HCT116 (cell line): ENCODE data around the gene MUSK. TPM values are rescaled to one million over a fixed set of nuclear protein-coding genes. Genes with fewer than 3 reads are reported as not detected.

Experiments used
- ATAC-seq: fragments of 200-7000 bp; cut with Tn5 transposase; 2 replicates; pipeline ENCODE4 v1.9.1; 2020; ENCODE audit warnings: mild to moderate bottlenecking, moderate library complexity
- BruUV-seq: library from RNA; stranded (reverse); fragments of 400-500 nt; replicated peaks from 2 replicates; lab custom pipeline; 2021; lab: Mats Ljungman, UMichigan
- CTCF ChIA-PET: fragments of 300-600 bp; sonication (Branson Sonifier 250); formaldehyde crosslinking; loops from one replicate; lab custom pipeline; 2021; ENCODE audit warnings: antibody characterized with exemption; lab: Charles Lee
- POLR2A ChIA-PET: fragments of 300-600, 350-600 bp; sonication (Branson Sonifier 250); formaldehyde crosslinking; loops from one replicate; lab custom pipeline; 2021; ENCODE audit warnings: antibody characterized with exemption; lab: Charles Lee
- RAD21 ChIA-PET, 2 experiments: fragments of 300-600 bp; sonication (Branson Sonifier 250); formaldehyde crosslinking; loops; one replicate each; lab custom pipeline; 2023; ENCODE audit warnings: low total read pairs in 2 of 2; ENCODE audit not compliant: uncharacterized antibody in 2 of 2, unreplicated experiment in 2 of 2, low non-redundant PET in 1 of 2; lab: Charles Lee
- DNase-seq: peaks from one replicate; pipeline ENCODE4 v3.0.0-alpha.2; 2010; ENCODE audit warnings: low read depth, low spot score
- H2AFZ ChIP-seq: fragments of 200-600 bp; shearing (Covaris generic), sonication (generic); 2 replicates; pipeline ENCODE4 v1.6.1; 2017; ENCODE audit warnings: low read depth, mixed run types, mixed read lengths, antibody characterized with exemption, low read length; ENCODE audit not compliant: poor library complexity, severe bottlenecking
- H3K27ac ChIP-seq: 2 replicates; pipeline ENCODE4 v1.5.1; 2012; ENCODE audit warnings: low read depth, low read length
- H3K27me3 ChIP-seq: fragments of 200-600 bp; sonication (generic); 2 replicates; pipeline ENCODE4 v1.6.1; 2016; ENCODE audit warnings: mixed run types, low read length, mixed read lengths; ENCODE audit not compliant: insufficient read depth
- H3K36me3 ChIP-seq, 2 experiments: fragments of 200-500 bp in 1 of 2; fragments of 200-600 bp in 1 of 2; sonication (Bioruptor generic) in 1 of 2; sonication (generic) in 1 of 2; 2 replicates each; pipeline versions ENCODE4 v1.5.1 to v1.6.1; 2014 to 2016; ENCODE audit warnings: low read length in 2 of 2, inconsistent platforms in 1 of 2, mixed read lengths in 1 of 2, mixed run types in 1 of 2; ENCODE audit not compliant: insufficient read depth in 2 of 2, control insufficient read depth in 1 of 2
- H3K4me1 ChIP-seq, 2 experiments: fragments of 200-600 bp in 1 of 2; sonication (generic) in 1 of 2; 2 replicates each; pipeline versions ENCODE4 v1.5.1 to v1.6.1; 2012 to 2017; ENCODE audit warnings: low read length in 2 of 2, inconsistent platforms in 1 of 2, mild to moderate bottlenecking in 1 of 2, mixed read lengths in 1 of 2, mixed run types in 1 of 2, moderate library complexity in 1 of 2; ENCODE audit not compliant: insufficient read depth in 2 of 2, control insufficient read depth in 1 of 2
- H3K4me2 ChIP-seq: fragments of 200-600 bp; sonication (generic); 2 replicates; pipeline ENCODE4 v1.6.1; 2017; ENCODE audit warnings: mixed run types, low read length, mixed read lengths
- H3K4me3 ChIP-seq, 2 experiments: fragments of 200-600 bp in 1 of 2; sonication (generic) in 1 of 2; replicated peaks in 1 of 2; 2 replicates each; pipeline ENCODE4 v1.5.1; 2011 to 2016; ENCODE audit warnings: low read length in 2 of 2, control low read depth in 1 of 2, low read depth in 1 of 2, mild to moderate bottlenecking in 1 of 2, mixed read lengths in 1 of 2, mixed run types in 1 of 2
- H3K79me2 ChIP-seq: fragments of 200-600 bp; sonication (generic); 2 replicates; pipeline ENCODE4 v1.6.1; 2017; ENCODE audit warnings: mild to moderate bottlenecking, mixed run types, low read length, moderate library complexity, mixed read lengths; ENCODE audit not compliant: insufficient read depth
- H3K9ac ChIP-seq: fragments of 200-600 bp; sonication (generic); 2 replicates; pipeline ENCODE4 v1.6.1; 2016; ENCODE audit warnings: low read length, mixed read lengths
- H3K9me2 ChIP-seq: fragments of 200-600 bp; sonication (generic), shearing (Covaris generic); 2 replicates; pipeline ENCODE4 v1.6.1; 2017; ENCODE audit warnings: mixed run types, mild to moderate bottlenecking, moderate library complexity; ENCODE audit not compliant: insufficient read depth
- H3K9me3 ChIP-seq, 2 experiments: fragments of 200-500 bp in 1 of 2; fragments of 200-600 bp in 1 of 2; sonication (Bioruptor generic) in 1 of 2; sonication (generic) in 1 of 2; 2 replicates each; pipeline ENCODE4 v1.6.1; 2014 to 2017; ENCODE audit warnings: low read length in 2 of 2, mixed read lengths in 2 of 2, inconsistent platforms in 1 of 2, low read depth in 1 of 2, mild to moderate bottlenecking in 1 of 2, mixed run types in 1 of 2, moderate library complexity in 1 of 2; ENCODE audit not compliant: control insufficient read depth in 1 of 2, insufficient read depth in 1 of 2
- H4K20me1 ChIP-seq: fragments of 200-600 bp; sonication (generic), shearing (Covaris generic); 2 replicates; pipeline ENCODE4 v1.6.1; 2017; ENCODE audit warnings: mixed run types, mild to moderate bottlenecking, moderate library complexity; ENCODE audit not compliant: insufficient read depth
- CBX3 ChIP-seq: IDR thresholded peaks from 2 replicates; pipeline ENCODE4 v1.6.1; 2012; ENCODE audit warnings: low read depth
- CEBPB ChIP-seq: IDR thresholded peaks from 2 replicates; pipeline ENCODE4 v1.6.1; 2012; ENCODE audit warnings: low read depth
- EGR1 ChIP-seq: IDR thresholded peaks from 2 replicates; pipeline ENCODE4 v1.6.1; 2012; ENCODE audit warnings: low read depth
- ELF1 ChIP-seq: IDR thresholded peaks from 2 replicates; pipeline ENCODE4 v1.6.1; 2012; ENCODE audit warnings: low read depth, borderline replicate concordance
- FOSL1 ChIP-seq: IDR thresholded peaks from 2 replicates; pipeline ENCODE4 v1.6.1; 2012; ENCODE audit warnings: low read depth
- JUND ChIP-seq: IDR thresholded peaks from 2 replicates; pipeline ENCODE4 v1.6.1; 2012
- MAX ChIP-seq: IDR thresholded peaks from 2 replicates; pipeline ENCODE4 v1.6.1; 2012
- POLR2A ChIP-seq: IDR thresholded peaks from 2 replicates; pipeline ENCODE4 v1.7.0; 2011; ENCODE audit warnings: borderline replicate concordance; ENCODE audit not compliant: insufficient read depth, insufficient read length; ENCODE audit errors: extremely low read depth
- POLR2AphosphoS5 ChIP-seq: IDR thresholded peaks from 2 replicates; pipeline ENCODE4 v1.6.1; 2011; ENCODE audit warnings: mild to moderate bottlenecking, low read depth, low read length, moderate library complexity
- RAD21 ChIP-seq: IDR thresholded peaks from 2 replicates; pipeline ENCODE4 v1.6.1; 2012; ENCODE audit warnings: low read depth, mild to moderate bottlenecking
- SP1 ChIP-seq: IDR thresholded peaks from 2 replicates; pipeline ENCODE4 v1.6.1; 2012; ENCODE audit warnings: low read depth
- SRF ChIP-seq: IDR thresholded peaks from 2 replicates; pipeline ENCODE4 v1.6.1; 2012; ENCODE audit warnings: low read depth
- TCF7L2 ChIP-seq: IDR thresholded peaks from 2 replicates; pipeline ENCODE4 v1.7.0; 2011; ENCODE audit warnings: borderline replicate concordance, inconsistent platforms; ENCODE audit not compliant: insufficient read depth, insufficient read length; ENCODE audit errors: extremely low read depth
- YY1 ChIP-seq: IDR thresholded peaks from 2 replicates; pipeline ENCODE4 v1.6.1; 2011; ENCODE audit warnings: low read length, low read depth, moderate library complexity, mild to moderate bottlenecking; ENCODE audit not compliant: insufficient replicate concordance; ENCODE audit errors: extremely low read depth
- ZFX ChIP-seq: fragments of 450-650 bp; IDR thresholded peaks from 2 replicates; pipeline ENCODE4 v1.6.1; 2017
- ZNF274 ChIP-seq: fragments of 200-500 bp; sonication (Bioruptor generic); IDR thresholded peaks from 2 replicates; pipeline ENCODE4 v1.6.1; 2014; ENCODE audit warnings: mild to moderate bottlenecking, low read depth, low read length, inconsistent platforms
- intact Hi-C: fragments of 100-400 bp; cut with micrococcal nuclease; formaldehyde crosslinking; loops from 2 replicates; pipeline ENCODE4 v1.10.0; 2022
- total RNA-seq: library from RNA; stranded (reverse); gene quantifications from one replicate; pipeline ENCODE4 v1.2.1, GENCODE V29; 2021; ENCODE audit not compliant: unreplicated experiment

Gene MUSK
- total RNA-seq, 1 experiment from 2014 or later, result not detected

GRCh38 chr9:110752766-110753165, 84.2 kb downstream of the MUSK start:
- ChIA-PET POLR2A (interaction anchor here (0.7 to 1.1 kb wide), 2 partner anchors 8 to 54 kb away, joined by 3 to 4 read pairs; no protein-coding TSS in a partner anchor), CTCF (interaction anchor here (0.7 kb wide), 1 partner anchor 14 kb away, joined by 3 read pairs; no protein-coding TSS in a partner anchor), RAD21 (no interaction called here)
- Histone ChIP-seq H3K27ac (0 out of 2 replicates have a peak overlapping the region, but pooled peaks have one; percentile 13), H3K36me3 (no peaks in the 10 kb centered on the region), H3K4me3 (no peak overlapping the region), H3K9ac (no peak overlapping the region), H4K20me1 (no peaks in the 10 kb centered on the region), H3K4me2 (peak overlapping the region; percentile 61), H3K9me3 (no peaks in the 10 kb centered on the region), H3K27me3 (no peaks in the 10 kb centered on the region), H2AFZ (peak overlapping the region; percentile 81), H3K79me2 (no peaks in the 10 kb centered on the region), H3K9me2 (no peaks in the 10 kb centered on the region), H3K4me1 (peaks cover 21 to 41% of the 10 kb centered on the region in 2 experiments; a peak in 3 of 4 replicates)
- 0 out of 2 replicates have a peak, but pooled peaks have one; percentile 21 for TF ChIP-seq RAD21
- TF ChIP-seq FOSL1, result peak; percentile 79; the same call in 1 of the 2 replicates
- no peak for TF ChIP-seq ZFX
- peak; percentile 72 for TF ChIP-seq ELF1
- TF ChIP-seq SP1, result peak; percentile 82
- TF ChIP-seq ZNF274, result no peak
- TF ChIP-seq POLR2A, result no peak
- TF ChIP-seq EGR1, result no peak
- TF ChIP-seq CBX3, result peak; percentile 62; the same call in 1 of the 2 replicates
- peak; percentile 53; the same call in 1 of the 2 replicates for TF ChIP-seq MAX
- peak; percentile 51; the same call in 1 of the 2 replicates for TF ChIP-seq POLR2AphosphoS5
- TF ChIP-seq YY1, result peak; percentile 56
- peak; percentile 33 for TF ChIP-seq TCF7L2
- peak; percentile 65; the same call in 1 of the 2 replicates for TF ChIP-seq SRF
- peak; percentile 77 for TF ChIP-seq CEBPB
- TF ChIP-seq JUND, result peak; percentile 80
- DNase-seq (peak; percentile 64), ATAC-seq (peak; percentile 64)
- intact Hi-C loops, result loop anchor here (5.0 kb wide), 1 partner anchor 285 kb away; the partner anchor contains the start of gene LPAR1
- BruUV-seq, result no TSS peak
